K562 (cell line): ENCODE measurements around the gene SNRPD2. TPM values are rescaled to one million over a fixed set of nuclear protein-coding genes. Genes with fewer than 3 reads are reported as not detected.

Experiments
- CREB1 ChIP-seq, 2 experiments: sonication (generic) in 1 of 2; formaldehyde crosslinking in 1 of 2; IDR thresholded peaks; 2 replicates each; pipeline versions ENCODE4 v1.6.1 to v1.8.0; 2012 to 2022; ENCODE audit warnings: inconsistent platforms in 1 of 2, mild to moderate bottlenecking in 1 of 2, missing genetic modification reagents in 1 of 2, moderate library complexity in 1 of 2
- DIDO1 ChIP-seq: fragments of 450-650 bp; IDR thresholded peaks from 2 replicates; pipeline ENCODE4 v1.6.1; 2016; ENCODE audit warnings: low read depth, missing biosample characterization, missing genetic modification characterization
- FOXJ3 ChIP-seq: sonication (generic); formaldehyde crosslinking; IDR thresholded peaks from 2 replicates; pipeline ENCODE4 v1.4.0; 2020; ENCODE audit warnings: mild to moderate bottlenecking, missing genetic modification reagents
- GTF2A2 ChIP-seq: IDR thresholded peaks from 2 replicates; pipeline ENCODE4 v1.6.1; 2016; ENCODE audit warnings: mild to moderate bottlenecking, missing genetic modification characterization, missing compliant biosample characterization
- ILF3 ChIP-seq: fragments of 450-650 bp; IDR thresholded peaks from 2 replicates; pipeline ENCODE4 v1.6.1; 2018; ENCODE audit warnings: antibody characterized with exemption, mild to moderate bottlenecking, moderate library complexity, borderline replicate concordance
- JUNB ChIP-seq: fragments of 450-650 bp; formaldehyde crosslinking; conservative IDR thresholded peaks from 2 replicates; pipeline ENCODE4 v1.4.0; 2020; ENCODE audit warnings: mild to moderate bottlenecking
- MAFF ChIP-seq: IDR thresholded peaks from 2 replicates; pipeline ENCODE4 v1.6.1; 2012; ENCODE audit warnings: low read length, improper control_type of control experiment
- NR4A1 ChIP-seq, 2 experiments: fragments of 250-450 bp in 1 of 2; fragments of 450-650 bp in 1 of 2; sonication (Bioruptor Pico) in 1 of 2; IDR thresholded peaks; 2 replicates each; pipeline versions ENCODE4 v1.4.0 to v1.6.1; 2016 to 2020; ENCODE audit warnings: mild to moderate bottlenecking in 2 of 2, missing compliant biosample characterization in 1 of 2, missing genetic modification characterization in 1 of 2, moderate library complexity in 1 of 2
- PHF20 ChIP-seq: fragments of 450-650 bp; IDR thresholded peaks from 2 replicates; pipeline ENCODE4 v1.6.1; 2018; ENCODE audit not compliant: partially characterized antibody
- PTTG1 ChIP-seq: fragments of 450-650 bp; IDR thresholded peaks from 2 replicates; pipeline ENCODE4 v1.6.1; 2016; ENCODE audit warnings: low read depth, mild to moderate bottlenecking, missing genetic modification characterization, missing compliant biosample characterization
- SMARCB1 ChIP-seq: IDR thresholded peaks from 2 replicates; pipeline ENCODE4 v1.6.1; 2011; ENCODE audit warnings: improper control_type of control experiment, low read depth; ENCODE audit not compliant: insufficient read length
- SMC3 ChIP-seq: conservative IDR thresholded peaks from 2 replicates; pipeline ENCODE4 v1.6.1; 2011; ENCODE audit warnings: low read depth, low read length, improper control_type of control experiment; ENCODE audit not compliant: insufficient read depth
- SNRNP70 ChIP-seq: fragments of 200-400 bp; formaldehyde crosslinking; optimal IDR thresholded peaks from 2 replicates; pipeline ENCODE3; 2017; ENCODE audit warnings: low read depth, low read length
- TCF7L2 ChIP-seq: fragments of 150-350 bp; IDR thresholded peaks from 2 replicates; pipeline ENCODE4 v1.6.1; 2016; ENCODE audit warnings: low read depth, mild to moderate bottlenecking, low read length, moderate library complexity
- ZNF140 ChIP-seq: fragments of 250-450 bp; sonication (Bioruptor Pico); IDR thresholded peaks from 2 replicates; pipeline ENCODE4 v1.8.0; 2021; ENCODE audit warnings: moderate library complexity, mild to moderate bottlenecking, inconsistent platforms
- ZNF165 ChIP-seq: fragments of 250-450 bp; sonication (Bioruptor Pico); IDR thresholded peaks from 2 replicates; pipeline ENCODE4 v1.4.0; 2020; ENCODE audit warnings: borderline replicate concordance
- ZNF311 ChIP-seq: fragments of 250-450 bp; sonication (Bioruptor Pico); IDR thresholded peaks from 2 replicates; pipeline ENCODE4 v1.4.0; 2020; ENCODE audit warnings: mild to moderate bottlenecking, moderate library complexity
- polyA plus RNA-seq, 8 experiments: library from polyadenylated mRNA; depleted of rRNA in 4 of 8; stranded (reverse) in 5 of 8; unstranded in 3 of 8; fragments of >200 nt; fragmentation: Nextera tagmentation in 2 of 8; fragmentation: Illumina TruSeq in 1 of 8; extraction: Ambion mirVana in 2 of 8; extraction: Trizol in 1 of 8; gene quantifications; 2 replicates each; pipeline versions ENCODE4 v1.2.1 to v1.2.3, GENCODE V29; 2011 to 2014; ENCODE audit warnings: inconsistent platforms in 1 of 8, missing spikeins in 1 of 8
- total RNA-seq, 7 experiments: library from RNA; depleted of rRNA in 6 of 7; stranded (reverse); fragments of >200 nt in 6 of 7; fragmentation: Illumina TruSeq in 2 of 7; extraction: Trizol in 2 of 7; gene quantifications; 2 replicates each; pipeline versions ENCODE4 v1.2.1 to v1.2.3, GENCODE V29; 2011 to 2021; ENCODE audit warnings: low replicate concordance in 1 of 7
- TF ChIP-seq, protein P1 (sequence below), 2 experiments: fragments of 450-650 bp in 1 of 2; IDR thresholded peaks; 2 replicates each; pipeline ENCODE4 v1.6.1; 2011 to 2017; ENCODE audit warnings: low read depth in 2 of 2, antibody characterized with exemption in 1 of 2, borderline replicate concordance in 1 of 2, low read length in 1 of 2, mild to moderate bottlenecking in 1 of 2, mixed read lengths in 1 of 2; ENCODE audit not compliant: control insufficient read depth in 1 of 2
- TF ChIP-seq, protein P2 (sequence below): fragments of 450-650 bp; IDR thresholded peaks from 2 replicates; pipeline ENCODE4 v1.6.1; 2016; ENCODE audit warnings: borderline replicate concordance
- TF ChIP-seq, protein P3 (sequence below), 2 experiments: fragments of 450-650 bp; IDR thresholded peaks; 2 replicates each; pipeline ENCODE4 v1.6.1; 2016

The SNRPD2 gene
- total and polyA plus RNA-seq, 9 of the 15 experiments (the other 6 are each of a cell fraction or from before 2014, with no cell fraction given): 728 to 4,411 (median 1,029) TPM

DNA sequence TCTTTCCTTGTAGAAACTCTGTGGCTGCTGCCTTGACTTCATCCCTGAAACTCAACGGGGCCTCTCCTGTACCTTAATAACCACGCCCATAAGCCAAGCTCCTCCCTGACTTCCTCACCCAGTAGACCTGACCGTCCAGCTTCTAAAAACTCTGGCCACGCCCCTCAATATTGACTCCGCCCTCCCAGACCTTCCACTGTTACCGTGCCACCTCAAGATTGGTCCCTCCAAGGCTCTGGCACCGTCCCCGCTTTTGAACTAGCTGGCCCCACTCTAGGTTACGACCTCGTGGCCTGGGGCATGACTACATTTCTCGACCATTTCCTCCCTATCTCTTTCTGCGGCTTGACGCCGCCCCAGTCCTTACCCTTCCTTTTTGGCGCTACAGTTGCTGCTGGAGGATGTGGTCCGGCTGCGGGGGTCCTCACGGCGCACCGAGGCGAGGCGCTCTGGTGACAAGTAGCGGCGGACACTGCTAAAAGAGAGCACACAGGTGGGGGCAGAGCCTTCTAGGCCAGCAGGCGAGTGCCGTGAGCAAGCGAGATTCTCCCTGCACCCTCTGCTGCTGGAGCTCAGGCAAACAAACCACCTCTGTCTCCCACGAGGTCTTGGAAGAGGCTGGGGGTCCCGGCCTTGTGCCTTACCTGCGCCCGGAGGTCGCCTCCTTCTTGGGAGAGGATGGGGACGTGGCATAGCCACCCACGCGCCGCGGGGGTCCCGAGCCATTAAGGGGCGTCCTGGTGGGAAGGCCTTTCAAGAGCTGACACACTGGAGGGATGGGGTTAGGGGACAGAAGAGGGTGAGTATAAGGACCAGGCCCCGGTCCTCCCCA lies 50.3 kb downstream of the SNRPD2 start (continued):
- TF ChIP-seq, protein P1, sequence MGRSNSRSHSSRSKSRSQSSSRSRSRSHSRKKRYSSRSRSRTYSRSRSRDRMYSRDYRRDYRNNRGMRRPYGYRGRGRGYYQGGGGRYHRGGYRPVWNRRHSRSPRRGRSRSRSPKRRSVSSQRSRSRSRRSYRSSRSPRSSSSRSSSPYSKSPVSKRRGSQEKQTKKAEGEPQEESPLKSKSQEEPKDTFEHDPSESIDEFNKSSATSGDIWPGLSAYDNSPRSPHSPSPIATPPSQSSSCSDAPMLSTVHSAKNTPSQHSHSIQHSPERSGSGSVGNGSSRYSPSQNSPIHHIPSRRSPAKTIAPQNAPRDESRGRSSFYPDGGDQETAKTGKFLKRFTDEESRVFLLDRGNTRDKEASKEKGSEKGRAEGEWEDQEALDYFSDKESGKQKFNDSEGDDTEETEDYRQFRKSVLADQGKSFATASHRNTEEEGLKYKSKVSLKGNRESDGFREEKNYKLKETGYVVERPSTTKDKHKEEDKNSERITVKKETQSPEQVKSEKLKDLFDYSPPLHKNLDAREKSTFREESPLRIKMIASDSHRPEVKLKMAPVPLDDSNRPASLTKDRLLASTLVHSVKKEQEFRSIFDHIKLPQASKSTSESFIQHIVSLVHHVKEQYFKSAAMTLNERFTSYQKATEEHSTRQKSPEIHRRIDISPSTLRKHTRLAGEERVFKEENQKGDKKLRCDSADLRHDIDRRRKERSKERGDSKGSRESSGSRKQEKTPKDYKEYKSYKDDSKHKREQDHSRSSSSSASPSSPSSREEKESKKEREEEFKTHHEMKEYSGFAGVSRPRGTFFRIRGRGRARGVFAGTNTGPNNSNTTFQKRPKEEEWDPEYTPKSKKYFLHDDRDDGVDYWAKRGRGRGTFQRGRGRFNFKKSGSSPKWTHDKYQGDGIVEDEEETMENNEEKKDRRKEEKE (IDR thresholded peaks at IDR 0.05; ENCODE audit: borderline replicate concordance in 1 of 2, control insufficient read depth in 1 of 2, low read depth in 2 of 2, low read length in 1 of 2): no peak
- TF ChIP-seq PHF20: no peak
- no peak for TF ChIP-seq DIDO1
- no peak for TF ChIP-seq GTF2A2 (tag)
- TF ChIP-seq SMARCB1: no peak
- no peak for TF ChIP-seq ZNF311 (CRISPR knock-in tag)
- TF ChIP-seq NR4A1 (CRISPR knock-in tag; IDR thresholded peaks at IDR 0.05): no peak
- 0 out of 2 replicates have a peak, but pooled peaks have one; percentile 17 for TF ChIP-seq NR4A1 (tag; IDR thresholded peaks at IDR 0.05)
- TF ChIP-seq, protein P2, sequence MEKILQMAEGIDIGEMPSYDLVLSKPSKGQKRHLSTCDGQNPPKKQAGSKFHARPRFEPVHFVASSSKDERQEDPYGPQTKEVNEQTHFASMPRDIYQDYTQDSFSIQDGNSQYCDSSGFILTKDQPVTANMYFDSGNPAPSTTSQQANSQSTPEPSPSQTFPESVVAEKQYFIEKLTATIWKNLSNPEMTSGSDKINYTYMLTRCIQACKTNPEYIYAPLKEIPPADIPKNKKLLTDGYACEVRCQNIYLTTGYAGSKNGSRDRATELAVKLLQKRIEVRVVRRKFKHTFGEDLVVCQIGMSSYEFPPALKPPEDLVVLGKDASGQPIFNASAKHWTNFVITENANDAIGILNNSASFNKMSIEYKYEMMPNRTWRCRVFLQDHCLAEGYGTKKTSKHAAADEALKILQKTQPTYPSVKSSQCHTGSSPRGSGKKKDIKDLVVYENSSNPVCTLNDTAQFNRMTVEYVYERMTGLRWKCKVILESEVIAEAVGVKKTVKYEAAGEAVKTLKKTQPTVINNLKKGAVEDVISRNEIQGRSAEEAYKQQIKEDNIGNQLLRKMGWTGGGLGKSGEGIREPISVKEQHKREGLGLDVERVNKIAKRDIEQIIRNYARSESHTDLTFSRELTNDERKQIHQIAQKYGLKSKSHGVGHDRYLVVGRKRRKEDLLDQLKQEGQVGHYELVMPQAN: peak; percentile 43; the same call in 1 of the 2 replicates
- TF ChIP-seq JUNB (CRISPR knock-in tag): no peak
- TF ChIP-seq ZNF165 (CRISPR knock-in tag): no peak
- TF ChIP-seq ZNF140 (CRISPR knock-in tag): no peak
- no peak for TF ChIP-seq PTTG1 (tag)
- TF ChIP-seq SMC3: no peak
- TF ChIP-seq MAFF: no peak
- TF ChIP-seq TCF7L2: no peak
- no peak for TF ChIP-seq SNRNP70
- no peak for TF ChIP-seq CREB1 (IDR thresholded peaks at IDR 0.05)
- TF ChIP-seq CREB1 (CRISPR knock-in tag; IDR thresholded peaks at IDR 0.05): 0 out of 2 replicates have a peak, but pooled peaks have one; percentile 1
- no peak for TF ChIP-seq ILF3
- TF ChIP-seq, protein P3, sequence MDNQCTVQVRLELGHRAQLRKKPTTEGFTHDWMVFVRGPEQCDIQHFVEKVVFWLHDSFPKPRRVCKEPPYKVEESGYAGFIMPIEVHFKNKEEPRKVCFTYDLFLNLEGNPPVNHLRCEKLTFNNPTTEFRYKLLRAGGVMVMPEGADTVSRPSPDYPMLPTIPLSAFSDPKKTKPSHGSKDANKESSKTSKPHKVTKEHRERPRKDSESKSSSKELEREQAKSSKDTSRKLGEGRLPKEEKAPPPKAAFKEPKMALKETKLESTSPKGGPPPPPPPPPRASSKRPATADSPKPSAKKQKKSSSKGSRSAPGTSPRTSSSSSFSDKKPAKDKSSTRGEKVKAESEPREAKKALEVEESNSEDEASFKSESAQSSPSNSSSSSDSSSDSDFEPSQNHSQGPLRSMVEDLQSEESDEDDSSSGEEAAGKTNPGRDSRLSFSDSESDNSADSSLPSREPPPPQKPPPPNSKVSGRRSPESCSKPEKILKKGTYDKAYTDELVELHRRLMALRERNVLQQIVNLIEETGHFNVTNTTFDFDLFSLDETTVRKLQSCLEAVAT (IDR thresholded peaks at IDR 0.05): peak in 1 of 2 experiments; percentile 30; a peak in 1 of 4 replicates
- TF ChIP-seq FOXJ3 (CRISPR knock-in tag): no peak
